ACC112 (cell line): ENCODE measurements around the gene SLC9A7.

Source experiments
- H2AFZ ChIP-seq: fragments of 200-600 bp; sonication (generic); one replicate; pipeline ENCODE4 v1.6.0; 2017; ENCODE audit warnings: antibody characterized with exemption, low read length; ENCODE audit not compliant: unreplicated experiment
- H3K27ac ChIP-seq: fragments of 200-600 bp; sonication (generic); 2 replicates; pipeline ENCODE4 v1.5.1; 2014; ENCODE audit warnings: low read depth, mild to moderate bottlenecking, antibody characterized with exemption, low read length, moderate library complexity
- H3K27me3 ChIP-seq: fragments of 200-600 bp; sonication (generic); 2 replicates; pipeline ENCODE4 v1.6.1; 2014; ENCODE audit warnings: mild to moderate bottlenecking, antibody characterized with exemption, low read length, moderate library complexity, mixed read lengths; ENCODE audit not compliant: insufficient read depth
- H3K36me3 ChIP-seq: fragments of 200-600 bp; sonication (generic); 2 replicates; pipeline ENCODE4 v1.6.1; 2016; ENCODE audit warnings: mild to moderate bottlenecking, antibody characterized with exemption, low read length, moderate library complexity, mixed read lengths; ENCODE audit not compliant: insufficient read depth
- H3K4me1 ChIP-seq: fragments of 200-600 bp; sonication (generic); one replicate; pipeline ENCODE4 v1.6.1; 2016; ENCODE audit warnings: low read length, mixed read lengths; ENCODE audit not compliant: insufficient read depth, unreplicated experiment, control insufficient read depth
- H3K4me3 ChIP-seq: fragments of 200-600 bp; sonication (generic); 2 replicates; pipeline ENCODE4 v1.5.1; 2014; ENCODE audit warnings: mild to moderate bottlenecking, low read depth, low read length
- H3K79me2 ChIP-seq: fragments of 200-600 bp; sonication (generic); one replicate; pipeline ENCODE4 v1.6.0; 2016; ENCODE audit warnings: low read length; ENCODE audit not compliant: control insufficient read depth, unreplicated experiment, insufficient read depth

Gene SLC9A7

DNA sequence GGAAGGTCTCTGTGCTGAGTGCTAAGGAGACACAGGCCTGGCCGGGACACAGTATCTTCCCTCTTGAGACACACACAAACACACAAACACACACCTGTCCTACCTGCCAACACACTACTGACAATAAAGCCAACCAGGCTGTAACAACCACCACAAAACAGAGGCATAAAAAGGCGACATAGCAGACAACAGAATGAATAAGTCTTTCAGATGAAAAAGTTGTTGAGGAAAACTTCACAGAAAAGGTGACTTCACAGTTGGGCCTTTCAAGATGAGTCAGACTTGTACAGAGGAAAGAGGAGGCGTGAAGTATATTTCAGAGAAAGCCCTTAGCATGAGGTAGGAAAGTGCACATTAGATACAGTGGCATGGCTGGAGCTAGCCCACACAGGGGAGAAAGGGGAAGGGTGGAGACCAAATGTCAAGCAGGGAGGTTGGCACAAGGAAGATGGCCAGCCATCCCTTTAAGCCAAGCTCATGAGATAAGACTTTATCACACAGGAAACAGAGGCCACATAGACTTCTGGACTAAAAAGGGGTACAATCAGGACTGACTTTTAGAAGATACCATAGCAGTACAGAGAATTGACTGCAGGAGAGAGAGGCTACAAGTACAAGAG lies 54.0 kb downstream of the SLC9A7 start:
- Histone ChIP-seq H3K4me1 (peaks cover 13% of the 10 kb centered on the region), H3K27ac (no peak overlapping the region), H3K79me2 (peaks cover 10% of the 10 kb centered on the region), H2AFZ (no peak overlapping the region), H3K27me3 (no peaks in the 10 kb centered on the region), H3K4me3 (no peak overlapping the region), H3K36me3 (no peaks in the 10 kb centered on the region)

DNA sequence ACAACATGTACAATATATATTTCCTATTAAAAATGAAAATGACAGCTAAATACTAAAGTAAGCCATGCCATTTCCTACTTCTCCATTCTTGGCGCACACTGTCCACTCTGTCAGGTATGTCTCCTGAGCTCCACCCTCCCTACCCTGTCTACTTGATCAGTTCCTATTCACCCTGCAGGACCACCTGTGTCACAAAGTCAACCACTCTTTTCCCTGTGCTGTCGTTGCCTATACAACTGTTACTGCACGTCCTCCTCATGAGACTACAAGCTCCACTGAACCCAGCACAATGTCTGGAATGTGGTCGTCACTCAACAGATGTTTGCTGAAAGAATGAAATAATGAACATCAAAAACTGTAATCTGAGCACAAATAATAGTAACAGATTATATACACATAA lies 54.9 kb downstream of the SLC9A7 start:
- Histone ChIP-seq H3K4me1 (peaks cover 13% of the 10 kb centered on the region), H3K79me2 (peaks cover 10% of the 10 kb centered on the region), H3K27ac (no peak overlapping the region), H3K27me3 (no peaks in the 10 kb centered on the region), H3K4me3 (no peak overlapping the region), H3K36me3 (no peaks in the 10 kb centered on the region), H2AFZ (no peak overlapping the region)

GRCh38 chrX:46698691-46699090 lies 60.2 kb downstream of the SLC9A7 start:
- H3K27me3 ChIP-seq, result no peaks in the 10 kb centered on the region
- no peaks in the 10 kb centered on the region for H3K4me1 ChIP-seq
- H3K4me3 ChIP-seq, result no peak overlapping the region
- peaks cover 7% of the 10 kb centered on the region for H3K79me2 ChIP-seq
- H3K36me3 ChIP-seq, result no peaks in the 10 kb centered on the region
- H2AFZ ChIP-seq, result no peak overlapping the region
- H3K27ac ChIP-seq, result no peak overlapping the region

DNA sequence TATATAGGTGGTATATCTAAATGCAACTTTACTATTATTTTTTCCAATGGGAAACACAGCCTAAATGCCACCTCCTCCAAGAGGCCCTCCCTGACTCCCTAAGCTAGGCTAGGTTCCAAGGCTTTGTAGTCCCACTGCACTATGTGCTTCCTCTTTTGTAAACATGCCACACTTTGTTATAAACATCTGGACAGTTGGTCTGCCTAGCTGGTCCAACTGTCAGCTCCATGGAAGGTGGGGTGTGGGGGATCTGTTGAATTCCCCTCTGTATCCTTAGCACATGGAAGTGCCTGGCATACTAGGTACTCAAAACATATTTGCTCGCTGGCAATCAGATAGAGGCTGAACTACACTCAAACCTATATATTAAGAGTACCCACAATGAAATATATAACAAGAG lies 63.4 kb downstream of the SLC9A7 start:
- Histone ChIP-seq H3K4me1 (no peaks in the 10 kb centered on the region), H3K27me3 (no peaks in the 10 kb centered on the region), H3K79me2 (peaks cover 18% of the 10 kb centered on the region), H2AFZ (no peak overlapping the region), H3K36me3 (no peaks in the 10 kb centered on the region), H3K4me3 (no peak overlapping the region), H3K27ac (no peak overlapping the region)

GRCh38 chrX:46694549-46694948 lies 64.4 kb downstream of the SLC9A7 start:
- peaks cover 18% of the 10 kb centered on the region for H3K79me2 ChIP-seq
- H3K4me3 ChIP-seq, result no peak overlapping the region
- H3K27me3 ChIP-seq, result no peaks in the 10 kb centered on the region
- no peak overlapping the region for H3K27ac ChIP-seq
- no peaks in the 10 kb centered on the region for H3K4me1 ChIP-seq
- H2AFZ ChIP-seq, result no peak overlapping the region
- H3K36me3 ChIP-seq, result no peaks in the 10 kb centered on the region

DNA sequence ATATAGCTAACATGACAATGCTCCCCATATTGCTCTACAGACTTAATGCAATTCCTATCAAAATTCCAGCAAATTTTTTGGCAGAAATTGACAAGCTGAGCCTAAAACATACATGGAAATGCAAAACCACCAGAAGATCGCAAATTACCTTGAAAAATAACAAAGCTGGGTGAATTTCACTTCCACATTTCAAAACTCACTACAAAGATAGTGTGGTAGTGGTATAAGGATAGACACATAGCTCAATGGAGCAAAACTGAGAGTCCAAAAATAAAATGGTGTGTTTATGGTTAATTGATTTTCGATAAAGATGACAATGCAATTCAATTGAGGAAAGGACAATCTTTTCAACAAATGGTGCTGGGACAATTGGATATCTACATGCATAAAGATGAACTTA lies 65.8 kb downstream of the SLC9A7 start:
- Histone ChIP-seq H3K27ac (no peak overlapping the region), H3K36me3 (no peaks in the 10 kb centered on the region), H3K4me1 (no peaks in the 10 kb centered on the region), H3K4me3 (no peak overlapping the region), H3K79me2 (peaks cover 18% of the 10 kb centered on the region), H3K27me3 (no peaks in the 10 kb centered on the region), H2AFZ (no peak overlapping the region)

GRCh38 chrX:46690818-46691217 lies 68.1 kb downstream of the SLC9A7 start:
- Histone ChIP-seq H3K79me2 (peaks cover 21% of the 10 kb centered on the region), H2AFZ (no peak overlapping the region), H3K27ac (no peak overlapping the region), H3K4me3 (no peak overlapping the region), H3K36me3 (no peaks in the 10 kb centered on the region), H3K27me3 (no peaks in the 10 kb centered on the region), H3K4me1 (peaks cover 12% of the 10 kb centered on the region)

- Histone ChIP-seq H3K4me3 (no peak overlapping the region), H3K4me1 (peaks cover 12% of the 10 kb centered on the region), H3K36me3 (no peaks in the 10 kb centered on the region), H3K27ac (peak overlapping the region; percentile 44; the same call in 1 of the 2 replicates), H3K79me2 (peaks cover 14% of the 10 kb centered on the region), H3K27me3 (no peaks in the 10 kb centered on the region), H2AFZ (no peak overlapping the region)
Observed at GRCh38 chrX:46687619-46688018, 71.3 kb downstream of the SLC9A7 start.

GRCh38 chrX:46686003-46686645 lies 72.8 kb downstream of the SLC9A7 start:
- Histone ChIP-seq H2AFZ (no peak overlapping the region), H3K36me3 (no peaks in the 10 kb centered on the region), H3K4me3 (no peak overlapping the region), H3K4me1 (peaks cover 12% of the 10 kb centered on the region), H3K27me3 (no peaks in the 10 kb centered on the region), H3K79me2 (peaks cover 6% of the 10 kb centered on the region), H3K27ac (no peak overlapping the region)

- Histone ChIP-seq H3K4me3 (no peak overlapping the region), H3K36me3 (no peaks in the 10 kb centered on the region), H2AFZ (no peak overlapping the region), H3K27ac (no peak overlapping the region), H3K4me1 (peaks cover 12% of the 10 kb centered on the region), H3K27me3 (no peaks in the 10 kb centered on the region), H3K79me2 (peaks cover 6% of the 10 kb centered on the region)
Observed at GRCh38 chrX:46683048-46683447, 75.9 kb downstream of the SLC9A7 start.

DNA sequence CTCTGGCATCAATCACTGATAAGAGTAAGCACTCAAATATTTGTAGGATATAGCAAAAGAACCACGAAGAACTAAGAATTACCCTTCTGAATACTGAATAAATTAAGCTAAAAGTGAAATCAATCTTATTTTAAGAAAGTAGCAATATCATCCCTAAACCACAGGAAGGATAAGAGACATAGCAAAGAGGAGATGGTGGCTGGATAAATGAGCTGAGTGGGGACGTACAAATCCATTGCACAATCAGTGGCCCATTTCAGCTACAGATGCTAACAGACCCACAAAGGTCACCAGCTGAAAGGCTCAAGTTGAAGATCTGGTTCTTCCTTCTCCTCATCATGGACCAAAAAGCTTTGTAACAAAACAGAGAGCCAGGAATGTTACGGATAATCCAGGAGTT lies 77.1 kb downstream of the SLC9A7 start:
- Histone ChIP-seq H3K36me3 (no peaks in the 10 kb centered on the region), H3K27me3 (no peaks in the 10 kb centered on the region), H3K4me3 (no peak overlapping the region), H3K4me1 (peaks cover 5% of the 10 kb centered on the region), H2AFZ (no peak overlapping the region), H3K79me2 (peaks cover 3% of the 10 kb centered on the region), H3K27ac (no peak overlapping the region)
